GM12892 (cell line): Measurements from ENCODE around the gene RGL2.
"Not testable (repeated sequence)": the region's sequence is repeated elsewhere in the genome, so short reads cannot be mapped to it uniquely, and the experiment has no call there.

ENCODE experiments used
- DNase-seq: peaks from one replicate; pipeline ENCODE4 v3.0.0; 2011; ENCODE audit not compliant: insufficient read length
- FAIRE-seq: peaks from 2 replicates; lab custom pipeline; 2011; peaks lifted over from hg19 to GRCh38; lab: Jason Lieb, UNC
- POLR2A ChIP-seq: IDR thresholded peaks from 2 replicates; pipeline ENCODE4 v1.6.1; 2011; ENCODE audit warnings: low read depth, low read length, control low read depth
- POLR2AphosphoS5 ChIP-seq: IDR thresholded peaks from 2 replicates; pipeline ENCODE4 v1.6.1; 2011; ENCODE audit warnings: low read depth, low read length, control low read depth
- TAF1 ChIP-seq: IDR thresholded peaks from 2 replicates; pipeline ENCODE4 v1.6.1; 2011; ENCODE audit warnings: low read depth, mild to moderate bottlenecking, control low read depth, low read length, borderline replicate concordance

RGL2 gene

GRCh38 chr6:33275795-33276580 is 22.8 kb downstream of the RGL2 start:
- FAIRE-seq, DNase-seq: not testable (repeated sequence)
- peak; percentile 34; the same call in 1 of the 2 replicates for TF ChIP-seq POLR2A

DNA sequence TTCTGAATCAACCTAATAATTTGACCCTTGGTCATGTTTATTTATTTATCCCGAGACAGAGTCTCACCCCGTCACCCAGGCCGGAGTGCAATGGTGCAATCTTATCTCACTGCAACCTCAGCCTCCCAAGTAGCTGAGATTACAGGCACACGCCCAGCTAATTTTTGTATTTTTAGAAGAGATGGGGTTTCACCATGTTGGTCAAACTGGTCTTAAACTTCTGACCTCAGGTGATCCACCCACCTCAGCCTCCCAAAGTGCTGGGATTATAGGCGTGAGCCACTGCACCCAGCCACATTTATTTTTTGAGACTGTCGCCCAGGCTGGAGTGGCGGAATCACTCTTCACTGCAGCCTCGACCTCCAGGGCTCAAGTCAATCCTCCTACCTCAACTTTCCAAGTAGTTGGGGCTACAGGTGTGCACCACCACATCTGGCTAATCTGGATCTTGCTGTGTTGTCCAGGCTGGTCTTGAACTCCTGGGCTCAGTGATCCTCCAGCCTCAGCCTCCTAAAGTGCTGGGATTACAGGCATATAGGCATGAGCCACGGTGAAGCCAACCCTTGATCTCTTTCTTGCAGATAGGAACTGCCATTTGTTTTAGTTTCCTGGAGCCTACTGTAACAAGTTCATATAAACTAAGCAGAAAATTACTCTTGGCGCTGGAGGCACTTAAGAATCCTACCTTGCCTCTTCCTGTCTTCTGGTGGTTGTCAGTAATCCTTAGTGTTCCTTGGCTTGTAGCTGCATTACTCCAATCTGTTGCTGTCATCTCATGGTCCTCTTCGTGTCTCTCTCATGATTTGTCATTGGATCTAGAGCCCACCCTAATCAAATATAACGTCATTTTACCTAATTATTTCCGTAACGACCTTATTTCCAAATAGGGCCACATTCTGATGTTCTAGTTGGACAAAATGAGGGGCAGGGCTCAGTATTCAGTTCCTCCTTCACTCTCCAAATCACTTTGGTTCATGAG is 24.5 kb downstream of the RGL2 start:
- TF ChIP-seq TAF1 (no peak), POLR2A (peak; percentile 69), POLR2AphosphoS5 (peak; percentile 18)
- FAIRE-seq = no peak
- DNase-seq = no peak

- DNase-seq (no peak), FAIRE-seq (no peak)
- TF ChIP-seq POLR2A (peak; percentile 55), TAF1 (no peak)
Observed at GRCh38 chr6:33273129-33273923, 25.4 kb downstream of the RGL2 start.

GRCh38 chr6:33272275-33273128 is 26.2 kb downstream of the RGL2 start:
- no peak for DNase-seq
- TF ChIP-seq TAF1 (no peak), POLR2A (no peak), POLR2AphosphoS5 (no peak; the same call in 1 of the 2 replicates)
- FAIRE-seq = no peak

GRCh38 chr6:33271468-33272274 is 27.1 kb downstream of the RGL2 start, which contains the start of the genes RPS18 and VPS52:
Gene RPS18, plus strand, starts transcription at chr6:33272075. Its CDS starts 45 bp downstream, at chr6:33272120.
Gene VPS52, minus strand, starts transcription at chr6:33271876. Its CDS starts 201 bp downstream, at chr6:33271675.
- peak; percentile 95 for FAIRE-seq
- peak; percentile 70 for DNase-seq
- TF ChIP-seq TAF1 = peak; percentile 99
- peak; percentile 100 for TF ChIP-seq POLR2AphosphoS5
- TF ChIP-seq POLR2A = peak; percentile 100

- TF ChIP-seq POLR2AphosphoS5 (no peak), POLR2A (no peak), TAF1 (no peak)
- DNase-seq (no peak), FAIRE-seq (peak; percentile 67)
Observed at GRCh38 chr6:33271117-33271467, 27.6 kb downstream of the RGL2 start.

- TF ChIP-seq TAF1 = no peak
- TF ChIP-seq POLR2A = no peak
- no peak for TF ChIP-seq POLR2AphosphoS5
- DNase-seq (no peak), FAIRE-seq (no peak)
Observed at GRCh38 chr6:33264015-33264414, 34.7 kb downstream of the RGL2 start.

DNA sequence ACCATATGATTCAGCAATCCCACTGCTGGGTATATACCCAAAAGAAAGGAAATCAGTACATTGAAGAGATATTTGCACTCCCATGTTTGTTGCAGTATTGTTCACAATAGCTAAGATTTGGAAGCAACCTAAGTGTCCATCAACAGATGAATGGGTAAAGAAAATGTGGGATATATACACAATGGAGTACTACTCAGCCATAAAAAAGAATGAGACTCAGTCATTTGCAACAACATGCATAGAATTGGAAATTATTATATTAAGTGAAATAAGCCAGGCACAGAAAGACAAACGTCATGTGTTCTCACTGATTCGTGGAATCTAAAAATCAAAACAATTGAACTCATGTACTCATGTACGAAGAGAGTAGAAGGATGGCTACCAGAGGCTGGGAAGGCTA is 36.3 kb downstream of the RGL2 start:
- not testable (repeated sequence) for DNase-seq, FAIRE-seq

- TF ChIP-seq POLR2A = no peak
- TF ChIP-seq TAF1 = no peak
- no peak for TF ChIP-seq POLR2AphosphoS5
- FAIRE-seq (no peak), DNase-seq (no peak)
Observed at GRCh38 chr6:33259032-33259431, 39.7 kb downstream of the RGL2 start.

DNA sequence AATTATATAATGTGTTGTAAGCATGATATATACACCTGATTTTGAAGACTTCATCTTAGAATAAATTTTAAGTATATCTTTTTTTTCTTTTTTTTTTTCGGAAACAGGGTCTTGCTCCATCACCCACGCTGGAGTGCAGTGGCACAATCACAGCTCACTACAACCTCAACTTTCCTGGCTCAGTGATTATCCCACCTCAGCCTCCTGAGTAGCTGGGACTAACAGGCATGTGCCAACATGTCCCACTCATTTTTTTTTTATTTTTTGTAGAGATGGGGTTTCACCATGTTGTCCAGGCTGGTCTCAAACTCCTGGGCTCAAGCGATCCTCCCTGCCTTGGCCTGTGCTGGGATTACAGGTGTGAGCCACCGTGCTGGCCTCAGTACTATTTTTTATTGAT is 44.2 kb downstream of the RGL2 start:
- no peak for FAIRE-seq
- TF ChIP-seq POLR2AphosphoS5 = no peak
- DNase-seq = no peak

DNA sequence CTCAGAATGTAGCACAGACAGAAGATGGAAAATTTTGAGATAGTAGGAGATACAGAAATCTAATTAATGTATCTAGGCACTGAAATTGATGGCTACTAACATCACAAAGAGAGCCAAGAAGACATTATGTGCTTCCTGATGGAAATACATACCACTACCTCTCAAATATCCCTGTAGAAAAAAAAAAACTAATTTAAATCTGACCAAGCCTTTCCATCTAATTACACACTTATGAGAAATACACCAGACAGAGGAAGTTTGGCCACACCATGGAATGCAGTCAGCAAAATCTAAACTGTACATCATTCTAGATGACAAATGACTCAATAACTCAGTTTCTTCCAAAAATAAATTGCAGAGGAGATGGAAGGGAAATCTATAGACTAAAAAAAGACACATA is 46.0 kb downstream of the RGL2 start:
- no peak for FAIRE-seq
- TF ChIP-seq POLR2A (no peak), POLR2AphosphoS5 (no peak), TAF1 (no peak)

More for the DNA sequence above, 46.0 kb downstream of the RGL2 start:
- DNase-seq = no peak
